GM12878 (cell line): ENCODE results near the gene THSD8. TPM values are rescaled to one million over a fixed set of nuclear protein-coding genes. Genes with fewer than 3 reads are reported as not detected.

Experiments
- BHLHE40 ChIP-seq, 2 experiments: fragments of 450-650 bp in 1 of 2; IDR thresholded peaks; 2 replicates each; pipeline ENCODE4 v1.6.1; 2011 to 2017; ENCODE audit warnings: low read depth in 2 of 2, borderline replicate concordance in 1 of 2, improper control_type of control experiment in 1 of 2, low read length in 1 of 2, mild to moderate bottlenecking in 1 of 2
- CHD2 ChIP-seq: IDR thresholded peaks from 2 replicates; pipeline ENCODE4 v1.6.1; 2011; ENCODE audit warnings: low read depth, low read length, improper control_type of control experiment, borderline replicate concordance
- EGR1 ChIP-seq, 2 experiments: IDR thresholded peaks; 1 replicate in 1 of 2; 2 replicates in 1 of 2; pipeline ENCODE4 v1.6.1; 2011 to 2012; ENCODE audit warnings: low read depth in 2 of 2, low read length in 2 of 2, borderline replicate concordance in 1 of 2, mild to moderate bottlenecking in 1 of 2, moderate library complexity in 1 of 2
- FOXK2 ChIP-seq: fragments of 450-650 bp; IDR thresholded peaks from 2 replicates; pipeline ENCODE4 v1.6.1; 2017; ENCODE audit warnings: mild to moderate bottlenecking, moderate library complexity
- HCFC1 ChIP-seq: fragments of 150-350 bp; IDR thresholded peaks from 2 replicates; pipeline ENCODE4 v1.6.1; 2014; ENCODE audit warnings: low read length
- IRF4 ChIP-seq: IDR thresholded peaks from 2 replicates; pipeline ENCODE4 v1.6.1; 2011; ENCODE audit warnings: low read depth, low read length
- JUND ChIP-seq: IDR thresholded peaks from 2 replicates; pipeline ENCODE4 v1.6.1; 2012; ENCODE audit warnings: low read depth, mild to moderate bottlenecking, low read length, improper control_type of control experiment, moderate library complexity
- KLF5 ChIP-seq: fragments of 450-650 bp; IDR thresholded peaks from 2 replicates; pipeline ENCODE4 v1.6.1; 2014; ENCODE audit warnings: mild to moderate bottlenecking; ENCODE audit not compliant: partially characterized antibody
- SPI1 ChIP-seq: IDR thresholded peaks from 2 replicates; pipeline ENCODE4 v1.6.1; 2011; ENCODE audit warnings: low read depth, mild to moderate bottlenecking, low read length, moderate library complexity, borderline replicate concordance; ENCODE audit not compliant: insufficient read depth
- ZZZ3 ChIP-seq: IDR thresholded peaks from 2 replicates; pipeline ENCODE4 v1.6.1; 2011; ENCODE audit warnings: low read depth; ENCODE audit not compliant: control insufficient read depth, insufficient read length
- polyA plus RNA-seq, 11 experiments: library from polyadenylated mRNA; depleted of rRNA in 4 of 11; unstranded in 6 of 11; stranded (reverse) in 5 of 11; fragments of >200 nt; fragmentation: Nextera tagmentation in 4 of 11; fragmentation: Illumina TruSeq in 1 of 11; extraction: Ambion mirVana in 4 of 11; extraction: Trizol in 1 of 11; gene quantifications; 1 replicate in 1 of 11; 2 replicates in 10 of 11; pipeline versions ENCODE4 v1.2.1 to v1.2.3, GENCODE V29; 2011 to 2016; ENCODE audit warnings: inconsistent platforms in 2 of 11, missing spikeins in 2 of 11, low read depth in 1 of 11
- total RNA-seq, 4 experiments: library from RNA; depleted of rRNA in 3 of 4; stranded (reverse); fragments of >200 nt in 3 of 4; fragmentation: Illumina TruSeq in 1 of 4; extraction: Trizol in 1 of 4; gene quantifications; 2 replicates each; pipeline versions ENCODE4 v1.2.1 to v1.2.3, GENCODE V29; 2013 to 2021
- TF ChIP-seq, protein P1 (sequence below): fragments of 450-650 bp; formaldehyde crosslinking; IDR thresholded peaks from 2 replicates; pipeline ENCODE4 v1.4.0; 2020; ENCODE audit warnings: mild to moderate bottlenecking, moderate library complexity
- TF ChIP-seq, protein P2 (sequence below): fragments of 450-650 bp; IDR thresholded peaks from 2 replicates; pipeline ENCODE4 v1.6.1; 2014; ENCODE audit warnings: mild to moderate bottlenecking
- TF ChIP-seq, protein P3 (sequence below): fragments of 450-650 bp; IDR thresholded peaks from 2 replicates; pipeline ENCODE4 v1.6.1; 2016; ENCODE audit warnings: mild to moderate bottlenecking, moderate library complexity, borderline replicate concordance
- TF ChIP-seq, protein P4 (sequence below): fragments of 450-650 bp; IDR thresholded peaks from 2 replicates; pipeline ENCODE4 v1.6.1; 2017; ENCODE audit warnings: mild to moderate bottlenecking, moderate library complexity

THSD8 gene
- total and polyA plus RNA-seq, 10 of the 15 experiments (the other 5 are each of a cell fraction or from before 2014, with no cell fraction given): 0.24 to 32.3 (median 21.3) TPM; not detected in 2

DNA sequence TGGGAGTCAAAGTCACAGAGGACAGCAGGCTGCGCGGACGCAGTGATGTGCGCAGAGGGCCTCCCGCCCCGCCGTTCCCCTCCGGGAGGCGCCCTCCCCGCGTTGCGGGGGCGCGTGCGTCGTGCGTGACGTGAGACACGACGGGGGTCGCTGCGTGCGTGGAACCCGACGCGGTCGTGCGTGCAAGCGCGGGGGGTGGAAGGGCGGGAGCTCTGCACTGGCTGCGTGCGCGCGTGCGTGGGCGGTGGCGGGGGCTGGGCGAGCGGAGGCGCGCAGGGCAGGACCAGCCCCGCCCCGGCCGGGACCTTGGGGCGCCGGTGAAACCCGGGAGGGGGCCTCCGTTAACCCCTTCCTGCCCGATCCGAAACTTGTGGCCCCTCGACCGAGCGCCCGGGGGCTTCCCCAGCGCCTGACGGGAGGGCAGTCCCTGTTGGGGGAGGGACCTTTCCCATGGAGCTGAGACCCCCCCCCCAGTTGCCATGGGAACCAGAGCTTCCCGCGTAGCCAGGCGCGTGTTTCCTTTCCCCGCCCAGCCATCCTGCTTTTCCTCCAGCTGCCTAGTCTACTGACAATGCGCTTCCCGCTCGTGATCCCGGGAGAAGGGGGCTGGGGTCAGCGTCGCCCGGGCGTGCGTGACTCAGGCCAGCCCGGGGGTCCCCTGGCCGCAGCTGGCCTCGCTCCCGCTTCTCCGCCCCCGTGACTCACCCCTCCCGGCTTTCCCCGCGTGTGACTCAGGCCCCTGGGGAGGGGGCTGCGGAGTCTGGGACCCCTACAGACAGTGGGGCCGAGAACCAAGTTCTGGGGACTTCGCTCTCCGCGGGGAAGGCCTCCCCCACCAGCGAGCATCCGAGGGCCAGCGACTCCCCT is 19.2 kb upstream of the THSD8 start (continued):
- TF ChIP-seq, protein P1, sequence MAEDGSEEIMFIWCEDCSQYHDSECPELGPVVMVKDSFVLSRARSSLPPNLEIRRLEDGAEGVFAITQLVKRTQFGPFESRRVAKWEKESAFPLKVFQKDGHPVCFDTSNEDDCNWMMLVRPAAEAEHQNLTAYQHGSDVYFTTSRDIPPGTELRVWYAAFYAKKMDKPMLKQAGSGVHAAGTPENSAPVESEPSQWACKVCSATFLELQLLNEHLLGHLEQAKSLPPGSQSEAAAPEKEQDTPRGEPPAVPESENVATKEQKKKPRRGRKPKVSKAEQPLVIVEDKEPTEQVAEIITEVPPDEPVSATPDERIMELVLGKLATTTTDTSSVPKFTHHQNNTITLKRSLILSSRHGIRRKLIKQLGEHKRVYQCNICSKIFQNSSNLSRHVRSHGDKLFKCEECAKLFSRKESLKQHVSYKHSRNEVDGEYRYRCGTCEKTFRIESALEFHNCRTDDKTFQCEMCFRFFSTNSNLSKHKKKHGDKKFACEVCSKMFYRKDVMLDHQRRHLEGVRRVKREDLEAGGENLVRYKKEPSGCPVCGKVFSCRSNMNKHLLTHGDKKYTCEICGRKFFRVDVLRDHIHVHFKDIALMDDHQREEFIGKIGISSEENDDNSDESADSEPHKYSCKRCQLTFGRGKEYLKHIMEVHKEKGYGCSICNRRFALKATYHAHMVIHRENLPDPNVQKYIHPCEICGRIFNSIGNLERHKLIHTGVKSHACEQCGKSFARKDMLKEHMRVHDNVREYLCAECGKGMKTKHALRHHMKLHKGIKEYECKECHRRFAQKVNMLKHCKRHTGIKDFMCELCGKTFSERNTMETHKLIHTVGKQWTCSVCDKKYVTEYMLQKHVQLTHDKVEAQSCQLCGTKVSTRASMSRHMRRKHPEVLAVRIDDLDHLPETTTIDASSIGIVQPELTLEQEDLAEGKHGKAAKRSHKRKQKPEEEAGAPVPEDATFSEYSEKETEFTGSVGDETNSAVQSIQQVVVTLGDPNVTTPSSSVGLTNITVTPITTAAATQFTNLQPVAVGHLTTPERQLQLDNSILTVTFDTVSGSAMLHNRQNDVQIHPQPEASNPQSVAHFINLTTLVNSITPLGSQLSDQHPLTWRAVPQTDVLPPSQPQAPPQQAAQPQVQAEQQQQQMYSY (CRISPR knock-in tag): no peak
- peak; percentile 34; the same call in 1 of the 2 replicates for TF ChIP-seq IRF4
- TF ChIP-seq SPI1: peak; percentile 26; the same call in 1 of the 2 replicates
- TF ChIP-seq, protein P2, sequence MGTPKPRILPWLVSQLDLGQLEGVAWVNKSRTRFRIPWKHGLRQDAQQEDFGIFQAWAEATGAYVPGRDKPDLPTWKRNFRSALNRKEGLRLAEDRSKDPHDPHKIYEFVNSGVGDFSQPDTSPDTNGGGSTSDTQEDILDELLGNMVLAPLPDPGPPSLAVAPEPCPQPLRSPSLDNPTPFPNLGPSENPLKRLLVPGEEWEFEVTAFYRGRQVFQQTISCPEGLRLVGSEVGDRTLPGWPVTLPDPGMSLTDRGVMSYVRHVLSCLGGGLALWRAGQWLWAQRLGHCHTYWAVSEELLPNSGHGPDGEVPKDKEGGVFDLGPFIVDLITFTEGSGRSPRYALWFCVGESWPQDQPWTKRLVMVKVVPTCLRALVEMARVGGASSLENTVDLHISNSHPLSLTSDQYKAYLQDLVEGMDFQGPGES: peak; percentile 21; the same call in 1 of the 2 replicates
- peak; percentile 11; the same call in 1 of the 2 replicates for TF ChIP-seq JUND
- TF ChIP-seq CHD2: peak; percentile 86
- TF ChIP-seq, protein P3, sequence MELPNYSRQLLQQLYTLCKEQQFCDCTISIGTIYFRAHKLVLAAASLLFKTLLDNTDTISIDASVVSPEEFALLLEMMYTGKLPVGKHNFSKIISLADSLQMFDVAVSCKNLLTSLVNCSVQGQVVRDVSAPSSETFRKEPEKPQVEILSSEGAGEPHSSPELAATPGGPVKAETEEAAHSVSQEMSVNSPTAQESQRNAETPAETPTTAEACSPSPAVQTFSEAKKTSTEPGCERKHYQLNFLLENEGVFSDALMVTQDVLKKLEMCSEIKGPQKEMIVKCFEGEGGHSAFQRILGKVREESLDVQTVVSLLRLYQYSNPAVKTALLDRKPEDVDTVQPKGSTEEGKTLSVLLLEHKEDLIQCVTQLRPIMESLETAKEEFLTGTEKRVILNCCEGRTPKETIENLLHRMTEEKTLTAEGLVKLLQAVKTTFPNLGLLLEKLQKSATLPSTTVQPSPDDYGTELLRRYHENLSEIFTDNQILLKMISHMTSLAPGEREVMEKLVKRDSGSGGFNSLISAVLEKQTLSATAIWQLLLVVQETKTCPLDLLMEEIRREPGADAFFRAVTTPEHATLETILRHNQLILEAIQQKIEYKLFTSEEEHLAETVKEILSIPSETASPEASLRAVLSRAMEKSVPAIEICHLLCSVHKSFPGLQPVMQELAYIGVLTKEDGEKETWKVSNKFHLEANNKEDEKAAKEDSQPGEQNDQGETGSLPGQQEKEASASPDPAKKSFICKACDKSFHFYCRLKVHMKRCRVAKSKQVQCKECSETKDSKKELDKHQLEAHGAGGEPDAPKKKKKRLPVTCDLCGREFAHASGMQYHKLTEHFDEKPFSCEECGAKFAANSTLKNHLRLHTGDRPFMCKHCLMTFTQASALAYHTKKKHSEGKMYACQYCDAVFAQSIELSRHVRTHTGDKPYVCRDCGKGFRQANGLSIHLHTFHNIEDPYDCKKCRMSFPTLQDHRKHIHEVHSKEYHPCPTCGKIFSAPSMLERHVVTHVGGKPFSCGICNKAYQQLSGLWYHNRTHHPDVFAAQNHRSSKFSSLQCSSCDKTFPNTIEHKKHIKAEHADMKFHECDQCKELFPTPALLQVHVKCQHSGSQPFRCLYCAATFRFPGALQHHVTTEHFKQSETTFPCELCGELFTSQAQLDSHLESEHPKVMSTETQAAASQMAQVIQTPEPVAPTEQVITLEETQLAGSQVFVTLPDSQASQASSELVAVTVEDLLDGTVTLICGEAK: peak; percentile 61; the same call in 1 of the 2 replicates
- TF ChIP-seq FOXK2: no peak
- TF ChIP-seq, protein P4, sequence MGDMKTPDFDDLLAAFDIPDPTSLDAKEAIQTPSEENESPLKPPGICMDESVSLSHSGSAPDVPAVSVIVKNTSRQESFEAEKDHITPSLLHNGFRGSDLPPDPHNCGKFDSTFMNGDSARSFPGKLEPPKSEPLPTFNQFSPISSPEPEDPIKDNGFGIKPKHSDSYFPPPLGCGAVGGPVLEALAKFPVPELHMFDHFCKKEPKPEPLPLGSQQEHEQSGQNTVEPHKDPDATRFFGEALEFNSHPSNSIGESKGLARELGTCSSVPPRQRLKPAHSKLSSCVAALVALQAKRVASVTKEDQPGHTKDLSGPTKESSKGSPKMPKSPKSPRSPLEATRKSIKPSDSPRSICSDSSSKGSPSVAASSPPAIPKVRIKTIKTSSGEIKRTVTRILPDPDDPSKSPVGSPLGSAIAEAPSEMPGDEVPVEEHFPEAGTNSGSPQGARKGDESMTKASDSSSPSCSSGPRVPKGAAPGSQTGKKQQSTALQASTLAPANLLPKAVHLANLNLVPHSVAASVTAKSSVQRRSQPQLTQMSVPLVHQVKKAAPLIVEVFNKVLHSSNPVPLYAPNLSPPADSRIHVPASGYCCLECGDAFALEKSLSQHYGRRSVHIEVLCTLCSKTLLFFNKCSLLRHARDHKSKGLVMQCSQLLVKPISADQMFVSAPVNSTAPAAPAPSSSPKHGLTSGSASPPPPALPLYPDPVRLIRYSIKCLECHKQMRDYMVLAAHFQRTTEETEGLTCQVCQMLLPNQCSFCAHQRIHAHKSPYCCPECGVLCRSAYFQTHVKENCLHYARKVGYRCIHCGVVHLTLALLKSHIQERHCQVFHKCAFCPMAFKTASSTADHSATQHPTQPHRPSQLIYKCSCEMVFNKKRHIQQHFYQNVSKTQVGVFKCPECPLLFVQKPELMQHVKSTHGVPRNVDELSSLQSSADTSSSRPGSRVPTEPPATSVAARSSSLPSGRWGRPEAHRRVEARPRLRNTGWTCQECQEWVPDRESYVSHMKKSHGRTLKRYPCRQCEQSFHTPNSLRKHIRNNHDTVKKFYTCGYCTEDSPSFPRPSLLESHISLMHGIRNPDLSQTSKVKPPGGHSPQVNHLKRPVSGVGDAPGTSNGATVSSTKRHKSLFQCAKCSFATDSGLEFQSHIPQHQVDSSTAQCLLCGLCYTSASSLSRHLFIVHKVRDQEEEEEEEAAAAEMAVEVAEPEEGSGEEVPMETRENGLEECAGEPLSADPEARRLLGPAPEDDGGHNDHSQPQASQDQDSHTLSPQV: peak; percentile 85
- TF ChIP-seq KLF5: peak; percentile 54
- TF ChIP-seq BHLHE40 (IDR thresholded peaks at IDR 0.05; ENCODE audit: borderline replicate concordance in 1 of 2, low read depth in 2 of 2, low read length in 1 of 2): peak; percentile 82 to 96
- peak; percentile 98 to 100 for TF ChIP-seq EGR1 (IDR thresholded peaks at IDR 0.05; ENCODE audit: borderline replicate concordance in 1 of 2, low read depth in 2 of 2, low read length in 2 of 2)
- TF ChIP-seq ZZZ3: no peak
- peak; percentile 41; the same call in 1 of the 2 replicates for TF ChIP-seq HCFC1
